Measurements from ENCODE around the gene PIK3R6.

PIK3R6 gene

GRCh38 chr17:8855477-8856204 is 11.8 kb downstream of the PIK3R6 start:
- H3K27ac ChIP-seq, result no peak overlapping the region
- TF ChIP-seq CTCF (conservative IDR thresholded peaks at IDR 0.05), result no peak

GRCh38 chr17:8851600-8851999 is 15.9 kb downstream of the PIK3R6 start:
- no peak overlapping the region for H3K27ac ChIP-seq
- no peak for TF ChIP-seq CTCF (conservative IDR thresholded peaks at IDR 0.05)

GRCh38 chr17:8849311-8850041 is 18.0 kb downstream of the PIK3R6 start:
- TF ChIP-seq CTCF (conservative IDR thresholded peaks at IDR 0.05), result no peak

GRCh38 chr17:8847891-8848290 is 19.6 kb downstream of the PIK3R6 start:
- no peak overlapping the region for H3K27ac ChIP-seq
- no peak for TF ChIP-seq CTCF (conservative IDR thresholded peaks at IDR 0.05)

More at GRCh38 chr17:8849311-8850041, 18.0 kb downstream of the PIK3R6 start:
- H3K27ac ChIP-seq, result no peak overlapping the region

- TF ChIP-seq CTCF (conservative IDR thresholded peaks at IDR 0.05), result no peak
These were observed 20.7 kb downstream of the PIK3R6 start for GRCh38 chr17:8846768-8847211.

GRCh38 chr17:8844229-8845218 is 22.9 kb downstream of the PIK3R6 start:
- TF ChIP-seq CTCF (conservative IDR thresholded peaks at IDR 0.05), result no peak
- H3K27ac ChIP-seq, result no peak overlapping the region

More at GRCh38 chr17:8846768-8847211, 20.7 kb downstream of the PIK3R6 start:
- no peak overlapping the region for H3K27ac ChIP-seq
